GM19395 (cell line): ENCODE results near the gene HMGCLL1.

Experiments used
- ATAC-seq: cut with Tn5 transposase; IDR thresholded peaks from one replicate; pipeline ENCODE4 v1.9.1; 2021; ENCODE audit warnings: mild to moderate bottlenecking, moderate library complexity; ENCODE audit not compliant: unreplicated experiment

The HMGCLL1 gene

DNA sequence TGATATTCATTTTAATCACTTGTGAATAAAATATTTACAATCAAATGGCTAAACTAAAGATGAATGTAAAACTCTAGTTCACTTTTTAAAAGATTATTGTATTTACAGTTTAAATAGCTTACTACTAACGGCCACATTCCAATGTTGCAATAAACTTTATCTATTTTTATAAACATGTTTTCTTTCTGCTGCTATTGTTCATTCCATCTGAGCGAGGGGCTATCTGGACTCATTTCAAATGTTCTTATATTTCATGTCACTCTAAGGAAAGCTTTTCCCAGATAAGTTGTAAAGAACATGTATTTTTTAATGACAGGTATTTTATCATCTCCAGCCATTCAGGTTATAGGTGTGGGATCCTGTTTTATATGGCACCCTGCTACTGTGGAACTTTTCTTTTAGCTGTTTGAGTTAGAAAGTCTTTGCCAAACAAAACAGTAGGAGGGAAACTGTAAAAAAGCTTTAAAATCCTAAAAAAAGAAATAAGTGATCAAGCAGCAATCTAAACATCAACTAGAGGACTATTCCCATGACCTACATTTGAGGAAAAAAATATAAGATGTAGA lies 42.5 kb downstream of the HMGCLL1 start:
- no peak for ATAC-seq

DNA sequence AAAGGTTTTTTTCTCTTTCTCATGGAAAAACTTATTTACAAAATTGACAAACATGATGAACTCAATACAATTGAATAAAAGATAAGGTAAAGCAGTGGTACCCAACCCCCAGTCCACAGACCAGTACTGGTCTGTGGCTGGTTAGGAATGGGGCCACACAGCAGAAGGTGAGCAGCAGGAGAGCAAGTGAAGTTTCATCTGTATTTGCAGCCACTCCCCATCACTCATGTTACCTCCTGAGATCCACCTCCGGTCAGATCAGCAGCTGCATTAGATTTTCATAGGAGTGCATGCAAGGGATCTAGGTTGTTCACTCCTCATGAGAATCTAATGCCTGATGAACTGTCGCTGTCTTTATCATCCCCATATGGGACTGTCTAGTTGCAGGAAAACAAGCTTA lies 47.5 kb downstream of the HMGCLL1 start:
- ATAC-seq: no peak

DNA sequence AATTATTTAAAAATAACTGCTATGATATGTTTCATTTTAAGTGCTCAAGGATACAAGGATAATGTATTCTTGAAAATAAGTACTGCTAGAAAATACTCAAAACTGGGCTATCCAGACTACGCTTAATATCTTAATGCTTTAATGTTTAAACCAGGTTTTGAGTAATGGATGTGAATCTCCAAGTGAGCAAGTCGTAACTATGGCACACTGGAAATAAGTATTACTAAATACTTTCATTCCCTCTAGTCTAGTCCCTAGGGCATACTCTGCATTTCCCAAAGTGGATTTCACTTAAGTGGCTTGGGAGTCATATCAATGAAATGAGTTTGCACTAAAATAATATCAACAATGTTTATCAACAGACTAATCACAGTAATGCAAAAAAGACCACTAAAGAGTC lies 48.1 kb downstream of the HMGCLL1 start:
- ATAC-seq: no peak

DNA sequence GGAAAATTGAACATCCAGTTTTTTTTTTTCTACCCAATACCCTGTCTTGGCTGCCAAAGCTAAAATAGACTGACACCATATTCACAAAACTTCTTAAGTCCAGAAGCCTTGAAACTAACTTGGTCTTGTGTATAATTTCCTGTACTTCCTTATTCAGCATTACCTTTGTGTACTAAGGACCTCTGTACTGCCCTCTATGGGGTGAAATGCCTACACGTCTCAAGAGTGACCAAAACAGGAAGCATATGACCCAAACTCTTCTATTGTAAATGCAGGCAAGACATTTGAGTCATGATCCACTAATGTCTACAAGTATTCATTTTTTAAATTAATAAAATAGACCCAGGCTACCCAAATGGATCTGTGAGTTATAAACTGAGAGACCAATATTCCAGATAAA lies 50.4 kb downstream of the HMGCLL1 start:
- peak; percentile 92 for ATAC-seq

DNA sequence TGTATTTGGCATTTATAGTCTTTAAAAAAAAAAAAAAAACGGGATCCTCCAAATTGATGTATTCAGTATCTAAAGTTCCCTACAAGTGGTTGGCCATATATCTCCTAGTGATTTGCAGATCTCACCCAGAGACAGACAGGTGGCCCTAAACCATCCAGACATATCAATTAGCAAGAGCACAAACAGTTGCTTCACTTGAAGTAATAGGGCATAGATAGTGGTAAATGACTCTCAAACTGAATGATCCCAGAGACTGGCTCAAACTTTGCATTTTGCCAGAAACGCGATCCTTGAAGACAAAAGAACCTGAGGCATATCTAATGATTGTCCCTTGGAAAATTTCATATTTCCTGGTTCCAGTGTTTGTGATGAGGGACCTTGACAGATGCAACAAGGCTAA lies 54.6 kb downstream of the HMGCLL1 start:
- ATAC-seq: no peak

DNA sequence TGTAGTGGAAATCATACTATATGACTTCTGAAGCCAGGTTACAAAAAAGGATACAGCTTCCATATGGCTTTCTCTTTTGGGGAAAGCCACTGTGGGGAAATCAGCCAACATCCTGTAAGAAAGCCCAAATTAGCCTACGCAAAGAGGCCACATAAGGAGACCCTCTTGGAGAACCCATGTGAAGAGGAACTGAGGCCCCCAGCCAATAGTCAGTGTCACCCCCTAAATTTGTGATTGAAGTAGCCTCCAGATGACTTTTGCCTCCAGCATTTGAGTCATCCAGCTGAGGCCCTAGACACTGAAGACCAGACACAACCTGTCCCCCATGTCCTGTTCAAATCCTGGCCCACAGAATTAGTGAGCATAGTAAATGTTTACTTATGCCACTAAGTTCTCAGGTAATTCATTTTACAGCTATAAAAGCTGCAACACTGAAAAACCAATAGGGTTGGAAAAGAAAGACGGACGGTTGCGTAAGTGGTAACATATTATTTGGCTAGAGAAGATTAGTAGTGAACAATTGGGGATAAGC lies 60.4 kb downstream of the HMGCLL1 start:
- no peak for ATAC-seq

DNA sequence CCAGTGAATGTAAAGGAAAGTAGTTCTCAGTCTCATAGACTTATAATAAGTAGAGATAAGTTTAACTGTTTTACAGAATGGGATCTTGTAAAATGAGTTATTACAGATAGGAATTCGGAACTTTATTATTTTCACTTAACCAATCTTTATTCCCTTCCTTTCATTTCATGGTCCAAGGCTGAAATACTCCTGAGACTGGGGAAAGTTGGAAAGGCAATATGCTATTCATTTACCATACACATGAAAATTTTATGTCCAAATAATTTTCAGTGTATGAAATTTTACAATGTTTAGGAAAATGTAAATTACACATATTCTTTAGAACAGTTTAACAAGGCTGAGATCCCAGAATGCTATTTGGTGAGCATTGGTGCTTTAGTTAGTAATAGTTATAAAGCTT lies 62.3 kb downstream of the HMGCLL1 start:
- no peak for ATAC-seq

DNA sequence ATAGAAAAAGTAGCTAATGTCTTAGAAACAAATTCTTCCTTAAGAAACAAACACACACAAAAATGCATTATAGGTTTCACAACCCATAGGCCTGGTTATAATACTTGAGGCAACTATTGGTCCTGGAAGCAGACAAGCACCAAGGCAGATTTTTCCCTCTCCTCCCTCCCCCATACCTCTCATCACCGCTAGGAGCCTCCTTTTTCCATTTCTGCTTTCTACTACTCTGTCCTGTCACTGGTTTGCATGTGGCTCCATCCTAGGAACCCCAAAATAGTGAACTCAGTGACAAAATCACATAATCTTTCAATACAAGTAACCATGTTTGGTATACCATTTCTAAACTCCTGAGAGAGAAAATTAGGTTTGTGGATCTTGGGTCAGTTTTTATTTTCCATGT lies 66.1 kb downstream of the HMGCLL1 start:
- ATAC-seq: no peak

DNA sequence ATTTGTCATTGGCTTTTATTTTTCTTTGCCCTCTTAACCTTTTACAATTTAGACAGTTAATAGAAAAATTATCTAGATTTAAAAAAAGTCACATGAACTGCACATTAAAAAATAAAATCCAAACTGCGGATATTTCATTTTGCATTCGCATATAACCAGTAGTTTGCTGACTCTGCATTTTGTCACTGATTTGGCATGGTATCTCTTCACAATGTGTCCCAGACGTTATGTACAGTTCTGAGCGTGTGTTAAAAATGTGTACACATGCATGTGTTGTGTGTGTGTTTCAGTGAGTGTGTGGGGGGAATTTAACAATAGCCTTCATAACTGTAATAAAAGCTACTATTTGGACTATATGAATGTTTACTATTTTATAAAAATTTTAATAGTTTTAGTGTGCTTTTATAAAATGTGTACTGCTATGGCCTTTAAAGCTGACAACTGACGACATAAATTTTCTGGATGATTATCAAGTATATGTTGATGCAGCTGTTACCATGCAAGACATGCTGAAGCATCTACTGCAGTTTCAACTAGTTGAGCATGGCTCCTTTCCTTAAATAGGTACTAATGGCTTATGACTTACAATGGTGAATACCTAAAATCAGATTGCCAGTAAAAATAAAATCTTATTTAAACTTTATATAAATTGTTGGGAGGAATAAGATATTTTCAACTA lies 67.7 kb downstream of the HMGCLL1 start:
- no peak for ATAC-seq

DNA sequence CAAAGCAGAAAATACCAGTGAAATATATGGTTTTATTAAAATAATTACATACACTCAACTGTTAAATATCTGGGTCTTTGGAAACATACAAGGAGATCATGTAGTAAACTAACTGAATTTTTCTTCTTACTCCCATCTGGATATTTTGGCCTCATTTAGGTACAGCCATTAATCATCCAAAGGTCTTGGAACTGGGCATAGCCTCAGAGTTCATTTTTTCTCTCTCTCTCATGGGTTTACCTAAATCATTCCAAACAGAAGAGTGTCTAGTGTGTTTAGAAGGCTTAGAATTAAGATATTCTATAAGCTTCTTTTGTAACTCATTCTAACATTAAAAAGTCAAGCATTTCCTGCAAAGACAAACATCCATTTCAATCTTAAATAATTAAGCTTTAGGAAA lies 79.4 kb downstream of the HMGCLL1 start:
- no peak for ATAC-seq

DNA sequence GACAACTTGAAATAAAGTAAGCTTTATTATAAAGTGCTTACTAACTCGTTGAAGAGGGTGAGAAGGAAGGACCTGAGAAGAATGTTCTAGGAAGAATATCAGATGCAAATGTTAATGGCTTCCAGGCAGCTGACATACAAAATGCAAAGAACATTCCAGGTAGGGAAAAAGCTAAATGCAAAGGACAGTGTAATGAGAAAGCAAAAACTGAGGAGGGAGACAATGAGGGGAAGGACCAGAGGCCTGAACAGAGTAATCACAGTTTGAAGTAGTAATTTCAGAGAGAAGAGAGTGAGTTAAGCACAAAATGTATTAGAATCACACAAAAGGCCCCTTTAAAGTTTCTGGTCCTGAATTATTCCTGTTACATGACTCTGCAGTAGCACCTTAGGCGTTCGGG lies 81.3 kb downstream of the HMGCLL1 start:
- no peak for ATAC-seq

DNA sequence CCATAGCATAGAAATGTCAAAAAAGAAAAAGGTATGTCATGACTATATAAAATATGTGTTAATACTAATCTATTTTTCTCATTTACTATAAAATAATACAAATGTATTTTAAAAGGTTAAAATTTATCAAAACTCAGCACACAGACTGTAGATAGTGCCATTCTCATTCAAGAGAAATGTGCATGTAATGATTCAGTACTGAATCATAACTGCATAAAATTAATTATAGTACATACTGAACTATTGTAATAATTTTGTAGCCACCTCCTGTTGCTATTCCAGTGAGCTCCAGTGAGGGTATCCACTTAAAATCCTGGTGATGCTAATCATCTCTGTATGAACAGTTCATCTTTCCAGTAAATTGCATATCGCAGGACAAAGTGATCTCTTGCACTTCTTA lies 82.8 kb downstream of the HMGCLL1 start:
- ATAC-seq: no peak

DNA sequence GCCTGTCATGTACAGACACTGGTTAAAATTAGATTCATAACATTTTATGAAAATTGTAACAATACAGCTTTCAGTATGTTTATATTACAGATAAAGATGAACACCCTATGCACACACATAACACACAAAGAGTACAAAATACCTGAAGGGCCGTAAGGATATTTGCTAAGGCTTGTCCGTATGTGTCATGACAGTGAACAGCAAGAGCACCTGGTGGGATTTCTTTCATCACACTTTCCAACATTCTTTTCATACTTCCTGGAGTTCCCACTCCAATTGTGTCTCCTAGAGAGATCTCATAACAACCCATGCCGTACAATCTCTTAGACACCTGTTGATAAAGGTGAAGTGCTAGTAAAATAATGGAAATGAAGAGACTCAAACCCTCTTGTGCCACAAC lies 83.7 kb downstream of the HMGCLL1 start:
- ATAC-seq: no peak

DNA sequence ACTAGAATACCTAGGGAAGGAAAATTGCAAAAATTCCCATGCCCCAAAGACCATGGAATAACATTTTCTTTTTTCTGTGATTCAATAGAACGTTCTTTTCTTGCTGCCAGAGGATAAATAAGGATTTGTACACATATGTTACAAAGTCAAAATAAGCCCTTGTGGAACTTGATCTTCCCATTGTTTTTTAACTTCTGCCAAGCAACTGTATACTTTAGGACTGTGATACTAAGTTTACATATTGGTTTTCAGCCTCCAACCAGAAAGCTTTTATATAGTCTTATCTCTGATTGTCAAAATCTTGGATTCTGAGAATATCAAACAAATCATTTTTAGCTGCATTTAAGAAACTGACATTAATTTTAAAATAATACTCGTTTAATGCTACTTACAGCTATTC lies 84.6 kb downstream of the HMGCLL1 start:
- ATAC-seq: no peak

DNA sequence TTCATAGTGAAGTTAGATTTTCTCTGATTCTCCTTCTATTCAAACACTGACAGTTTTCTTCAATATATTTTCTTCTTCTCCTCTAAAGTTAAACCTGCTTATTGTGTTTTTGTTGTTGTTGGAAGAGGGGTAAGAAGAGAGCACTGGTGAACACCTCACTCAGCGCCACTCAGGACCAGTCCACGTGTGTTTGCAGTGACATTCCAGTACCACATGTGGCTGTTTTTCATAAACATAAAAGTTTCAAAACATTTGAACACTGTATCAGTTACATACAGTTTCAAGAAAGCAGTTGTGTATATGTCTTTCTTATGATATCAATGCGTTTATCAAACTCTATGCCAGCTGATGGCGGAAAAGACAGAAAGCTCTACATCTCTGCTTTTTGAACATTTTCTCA lies 86.7 kb downstream of the HMGCLL1 start:
- ATAC-seq: no peak

DNA sequence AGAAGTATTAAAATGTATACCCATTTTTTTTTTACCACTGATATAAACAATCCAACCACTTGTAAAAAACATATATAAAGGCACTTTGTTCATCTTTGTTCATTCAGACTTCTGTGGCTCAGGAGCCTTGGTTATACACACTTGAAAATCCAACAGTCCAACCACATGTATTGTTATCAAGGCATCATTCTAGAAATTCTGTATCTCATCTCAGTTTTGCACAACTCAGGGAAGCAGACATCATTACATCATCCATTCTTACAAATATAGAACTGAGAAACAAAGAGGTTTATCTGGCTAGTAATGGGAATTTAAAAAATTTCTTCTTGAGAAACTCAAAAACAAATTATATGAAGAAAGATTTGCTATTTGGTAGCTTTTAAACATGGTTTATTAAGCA lies 88.1 kb downstream of the HMGCLL1 start:
- ATAC-seq: no peak

DNA sequence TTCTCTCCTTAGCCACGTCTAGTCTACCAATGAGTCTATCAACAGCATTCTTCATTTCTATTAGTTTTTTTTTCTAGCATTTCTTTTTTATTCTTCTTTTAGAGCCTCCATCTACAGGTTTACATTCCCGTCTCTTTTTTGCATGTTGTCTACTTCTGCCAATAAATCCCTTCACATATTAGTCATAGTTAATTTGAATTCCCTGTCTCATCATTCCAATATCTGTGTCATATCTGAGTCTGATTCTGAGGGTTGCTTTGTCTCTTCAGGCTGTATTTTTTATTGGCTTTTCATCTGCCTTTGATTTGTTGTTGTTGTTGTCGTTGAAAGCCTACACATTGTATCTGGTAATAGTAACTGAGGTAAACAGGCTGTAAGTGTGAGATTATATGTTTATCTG lies 104.6 kb downstream of the HMGCLL1 start:
- ATAC-seq: no peak

DNA sequence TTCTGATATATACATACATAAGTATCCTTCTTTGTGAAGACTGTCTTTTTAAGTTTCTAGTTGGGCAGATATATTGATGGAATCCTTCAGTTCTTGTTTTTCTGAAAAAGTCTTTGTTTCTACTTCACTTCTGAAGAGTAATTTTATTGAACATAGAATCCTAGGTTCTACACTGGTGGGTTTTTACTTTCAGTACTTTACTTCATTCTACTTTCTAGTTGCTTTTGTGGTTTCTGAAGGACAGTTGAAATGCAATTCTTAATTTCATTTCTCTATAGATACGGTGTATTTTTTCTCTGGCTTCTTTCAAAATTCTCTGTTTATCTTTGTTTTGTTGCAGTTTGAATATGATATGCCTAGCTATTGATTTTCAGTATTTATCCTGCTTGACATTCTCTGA lies 105.3 kb downstream of the HMGCLL1 start:
- no peak for ATAC-seq

DNA sequence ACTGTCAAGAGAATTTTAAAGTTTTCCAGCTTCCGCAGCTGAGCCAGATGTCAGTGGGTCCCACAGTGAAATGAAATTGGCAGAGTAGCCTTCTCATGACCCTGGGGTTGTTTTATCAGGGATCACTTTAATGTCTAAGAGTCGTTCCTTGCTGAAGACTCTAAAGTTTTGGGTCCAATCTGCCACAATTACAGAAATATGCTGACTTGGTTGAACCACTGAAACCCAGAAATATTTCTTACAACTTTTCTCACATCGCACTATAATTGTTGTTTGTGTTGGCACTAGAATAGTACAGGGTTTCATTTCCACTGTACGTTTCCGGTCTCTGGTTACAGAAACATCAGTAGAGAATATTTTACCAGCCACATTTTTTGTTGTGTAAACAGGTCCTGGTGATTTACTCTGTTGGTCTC lies 109.0 kb downstream of the HMGCLL1 start:
- ATAC-seq: no peak

DNA sequence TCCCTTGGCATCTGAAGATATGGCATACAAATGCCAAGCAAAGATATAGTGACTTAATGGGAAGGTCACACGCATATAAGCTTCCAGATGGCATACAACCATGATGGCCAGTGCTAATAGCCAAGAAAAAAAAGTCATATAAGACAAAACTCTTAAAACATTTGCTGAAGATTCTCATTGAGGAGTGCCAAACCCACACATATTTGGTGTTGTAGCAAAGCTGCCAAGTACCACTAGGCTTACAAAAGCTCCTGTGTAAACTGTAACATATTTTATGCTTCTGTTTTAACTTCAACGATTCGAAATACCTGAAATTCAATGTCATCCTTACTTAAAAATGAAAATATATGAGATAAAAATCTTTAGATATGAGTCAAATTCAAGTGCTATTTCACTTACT lies 123.0 kb downstream of the HMGCLL1 start:
- ATAC-seq: no peak

DNA sequence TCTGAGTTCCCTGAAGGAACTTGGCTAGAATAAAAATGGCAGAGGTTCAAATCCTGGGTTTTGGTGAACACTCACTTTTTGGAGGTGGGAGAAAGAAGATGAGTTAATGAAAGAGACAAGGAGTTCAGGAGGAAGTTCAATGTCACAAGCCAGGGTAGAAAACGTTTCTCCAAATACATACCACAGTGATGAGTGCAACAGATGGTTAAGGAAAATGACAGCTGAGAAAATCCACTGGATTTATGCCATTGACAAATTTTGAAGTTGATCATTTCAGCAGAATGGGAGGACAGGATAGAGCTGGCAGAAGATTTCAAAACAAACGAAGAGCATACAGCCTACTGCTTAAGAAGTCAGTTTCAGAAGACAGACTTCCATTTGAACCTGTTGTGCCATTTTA lies 129.0 kb downstream of the HMGCLL1 start:
- ATAC-seq: no peak

DNA sequence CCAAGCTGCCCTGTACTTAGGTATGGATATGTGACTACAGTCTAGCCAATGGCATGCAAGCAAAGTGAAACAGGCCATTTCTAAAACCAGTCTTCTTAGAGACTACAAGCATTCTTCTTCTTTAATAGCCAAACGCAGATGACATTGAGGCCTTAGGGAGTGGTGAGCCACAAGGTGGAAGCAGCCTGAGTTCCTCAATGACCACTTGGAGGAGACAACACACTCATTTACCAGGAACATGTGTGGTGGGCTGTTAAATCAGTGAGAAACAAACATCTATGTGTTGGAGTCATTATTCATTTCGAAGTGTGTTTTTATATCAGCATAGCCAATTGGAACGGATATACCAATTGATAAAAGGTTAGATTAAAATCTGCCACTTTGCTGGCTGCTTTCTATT lies 129.8 kb downstream of the HMGCLL1 start:
- ATAC-seq: no peak

DNA sequence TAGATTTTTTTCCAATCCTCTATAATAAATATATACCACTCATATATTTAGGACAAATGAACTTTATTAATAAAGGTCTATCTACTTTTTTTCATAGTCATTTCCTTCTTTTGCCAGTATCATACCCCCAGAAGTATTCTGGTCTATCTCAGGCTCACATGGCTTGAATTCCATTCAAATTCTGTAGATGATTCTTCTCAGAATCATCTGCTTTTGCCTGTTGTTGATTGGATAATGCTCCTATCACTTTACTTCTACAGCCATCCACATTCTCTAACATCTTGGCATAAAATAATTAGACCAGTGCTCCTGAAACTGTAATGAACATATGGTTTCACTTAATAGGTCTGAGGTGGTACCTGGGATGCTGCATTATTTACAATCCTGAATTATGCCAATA lies 130.5 kb downstream of the HMGCLL1 start:
- no peak for ATAC-seq
